BLaER1 (cell line): ENCODE data around the gene SERPINB1.
"Not testable (repeated sequence)": the region's sequence is repeated elsewhere in the genome, so short reads cannot be mapped to it uniquely, and the experiment has no call there.

Source experiments
- H3K27ac ChIP-seq: shearing (Covaris generic); formaldehyde crosslinking; 2 replicates; pipeline ENCODE4 v1.8.1; 2022
- H3K27me3 ChIP-seq: shearing (Covaris generic); formaldehyde crosslinking; 2 replicates; pipeline ENCODE4 v1.8.1; 2022
- H3K36me3 ChIP-seq: shearing (Covaris generic); formaldehyde crosslinking; 2 replicates; pipeline ENCODE4 v1.8.1; 2022
- H3K4me1 ChIP-seq: shearing (Covaris generic); formaldehyde crosslinking; 2 replicates; pipeline ENCODE4 v1.8.1; 2022
- H3K4me2 ChIP-seq: shearing (Covaris generic); formaldehyde crosslinking; 2 replicates; pipeline ENCODE4 v1.8.1; 2022
- H3K4me3 ChIP-seq: shearing (Covaris generic); formaldehyde crosslinking; 2 replicates; pipeline ENCODE4 v1.8.1; 2022
- H3K9ac ChIP-seq: shearing (Covaris generic); formaldehyde crosslinking; 2 replicates; pipeline ENCODE4 v1.8.1; 2022
- H3K9me3 ChIP-seq: shearing (Covaris generic); formaldehyde crosslinking; 2 replicates; pipeline ENCODE4 v1.8.1; 2022
- H4K20me1 ChIP-seq: shearing (Covaris generic); formaldehyde crosslinking; 2 replicates; pipeline ENCODE4 v1.8.1; 2022
- Cebpa-rat ChIP-seq: shearing (Covaris generic); IDR thresholded peaks from 2 replicates; pipeline ENCODE4 v1.8.1; 2022

The SERPINB1 gene

GRCh38 chr6:2841264-2842138 lies at the start of gene SERPINB1:
Gene SERPINB1, minus strand, starts transcription at chr6:2841863. Its CDS starts 1,277 bp downstream, at chr6:2840586.
- H3K9ac ChIP-seq = peak within 1 kb of the TSS; percentile 51
- peaks cover 17% of the 10 kb centered on the region for H4K20me1 ChIP-seq
- peak within 1 kb of the TSS; percentile 65 for H3K4me3 ChIP-seq
- H3K27ac ChIP-seq = peak within 1 kb of the TSS; percentile 66
- H3K4me1 ChIP-seq = peaks cover 37% of the 10 kb centered on the region
- peaks cover 3% of the 10 kb centered on the region; the same call in 1 of the 2 replicates for H3K9me3 ChIP-seq
- H3K27me3 ChIP-seq = peaks cover 62% of the 10 kb centered on the region
- peak; percentile 53; the same call in 1 of the 2 replicates for TF ChIP-seq Cebpa-rat
- peak within 1 kb of the TSS; percentile 81 for H3K4me2 ChIP-seq
- peaks cover 4% of the 10 kb centered on the region; the same call in 1 of the 2 replicates for H3K36me3 ChIP-seq

DNA sequence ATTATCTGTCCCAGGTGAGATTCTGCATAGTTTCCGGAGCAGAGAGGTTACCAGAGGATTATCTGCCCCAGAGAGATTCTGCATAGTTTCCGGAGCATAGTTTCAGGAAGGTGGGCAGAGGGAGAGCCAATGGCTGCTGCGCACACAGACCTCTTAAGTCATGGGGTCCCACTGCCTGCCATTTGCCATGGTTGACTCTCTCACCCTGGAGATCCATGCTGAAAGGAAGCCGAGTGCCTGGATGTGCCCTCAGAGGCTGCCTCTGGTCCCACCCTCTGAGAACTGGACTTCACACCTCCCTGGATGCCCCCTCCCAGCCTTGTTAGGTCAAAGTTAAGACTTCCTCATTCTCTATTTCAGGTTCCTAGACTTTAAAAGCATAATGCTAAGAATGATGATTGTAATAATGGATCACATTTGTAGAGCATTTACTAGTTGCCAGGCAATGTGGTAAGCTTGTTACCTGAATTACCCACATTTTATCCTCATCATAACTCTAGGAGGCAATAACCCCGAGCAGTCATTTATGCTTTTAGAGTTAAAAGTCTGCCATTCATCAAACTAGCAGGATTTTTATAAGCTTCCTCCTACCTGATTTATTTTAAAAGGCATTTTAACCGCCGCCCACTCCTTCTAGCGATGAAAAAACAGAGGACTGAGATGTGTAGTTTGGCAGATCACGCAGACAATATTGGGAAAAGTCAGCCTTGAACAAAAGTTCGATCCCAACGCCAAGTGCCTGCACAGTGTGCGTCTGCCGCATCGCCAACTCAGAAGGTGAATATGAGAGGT lies 49.5 kb upstream of the SERPINB1 start:
- peak overlapping the region; percentile 73 for H3K27ac ChIP-seq
- peaks cover 48% of the 10 kb centered on the region for H3K4me1 ChIP-seq
- H3K4me3 ChIP-seq = peak overlapping the region; percentile 63
- H3K9me3 ChIP-seq = peaks cover 18% of the 10 kb centered on the region
- peaks cover 20% of the 10 kb centered on the region for H3K36me3 ChIP-seq
- TF ChIP-seq Cebpa-rat = no peak
- H4K20me1 ChIP-seq = no peaks in the 10 kb centered on the region
- H3K27me3 ChIP-seq = no peaks in the 10 kb centered on the region
- peak overlapping the region; percentile 84 for H3K4me2 ChIP-seq
- peak overlapping the region; percentile 56 for H3K9ac ChIP-seq

DNA sequence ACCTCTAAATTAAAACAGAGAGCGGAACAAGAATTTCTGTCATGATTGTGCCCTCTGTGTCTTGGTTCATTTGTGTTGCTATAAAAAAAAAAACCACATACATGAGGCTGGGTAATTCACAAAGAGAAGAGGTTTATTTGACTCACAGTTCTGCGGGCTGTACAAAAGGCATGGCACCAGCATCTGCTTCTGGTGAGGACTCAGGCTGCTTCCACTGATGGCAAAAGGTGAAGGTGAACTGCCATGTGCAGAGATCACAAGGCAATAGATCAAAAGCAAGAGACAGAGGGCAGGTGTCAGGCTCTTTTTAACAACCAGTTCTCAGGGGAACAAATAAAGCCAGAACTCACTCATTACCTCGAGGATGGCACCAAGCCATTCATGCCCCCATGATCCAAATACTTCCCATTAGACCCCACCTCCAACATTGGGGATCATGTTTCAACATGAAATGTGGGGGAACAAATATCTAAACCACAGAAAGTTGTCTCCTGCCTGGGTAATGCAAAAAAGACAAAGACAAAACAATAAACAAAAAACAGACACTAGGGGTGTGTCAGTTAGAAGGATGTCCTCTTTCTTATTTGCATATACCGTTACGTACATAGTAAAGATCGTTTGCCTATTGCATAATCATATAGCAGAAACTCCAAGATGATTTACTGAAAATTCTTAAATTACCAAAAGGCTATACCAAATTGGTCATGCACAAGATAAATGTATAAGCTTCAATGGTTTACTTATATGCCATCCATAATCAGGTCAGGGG lies 44.5 kb upstream of the SERPINB1 start:
- H3K9ac ChIP-seq = no peak overlapping the region
- peaks cover 16% of the 10 kb centered on the region for H3K36me3 ChIP-seq
- H3K4me2 ChIP-seq = no peak overlapping the region
- no peak overlapping the region for H3K27ac ChIP-seq
- peaks cover 18% of the 10 kb centered on the region for H3K9me3 ChIP-seq
- no peaks in the 10 kb centered on the region for H3K27me3 ChIP-seq
- H3K4me1 ChIP-seq = peaks cover 45% of the 10 kb centered on the region
- no peak overlapping the region for H3K4me3 ChIP-seq
- H4K20me1 ChIP-seq = no peaks in the 10 kb centered on the region
- TF ChIP-seq Cebpa-rat = no peak

GRCh38 chr6:2884804-2885203 lies 43.1 kb upstream of the SERPINB1 start:
- Histone ChIP-seq H4K20me1 (no peaks in the 10 kb centered on the region), H3K9me3 (peaks cover 11% of the 10 kb centered on the region), H3K4me2 (peak overlapping the region; percentile 31; the same call in 1 of the 2 replicates), H3K27me3 (no peaks in the 10 kb centered on the region), H3K27ac (no peak overlapping the region), H3K9ac (no peak overlapping the region), H3K36me3 (peaks cover 7% of the 10 kb centered on the region), H3K4me3 (no peak overlapping the region), H3K4me1 (peaks cover 45% of the 10 kb centered on the region)
- TF ChIP-seq Cebpa-rat = no peak

GRCh38 chr6:2883673-2884072 lies 42.0 kb upstream of the SERPINB1 start:
- Histone ChIP-seq H3K4me2 (no peak overlapping the region), H4K20me1 (no peaks in the 10 kb centered on the region), H3K9ac (no peak overlapping the region), H3K9me3 (no peaks in the 10 kb centered on the region; the same call in 1 of the 2 replicates), H3K27ac (no peak overlapping the region), H3K27me3 (no peaks in the 10 kb centered on the region), H3K36me3 (no peaks in the 10 kb centered on the region), H3K4me1 (peaks cover 49% of the 10 kb centered on the region), H3K4me3 (no peak overlapping the region)
- TF ChIP-seq Cebpa-rat = no peak

DNA sequence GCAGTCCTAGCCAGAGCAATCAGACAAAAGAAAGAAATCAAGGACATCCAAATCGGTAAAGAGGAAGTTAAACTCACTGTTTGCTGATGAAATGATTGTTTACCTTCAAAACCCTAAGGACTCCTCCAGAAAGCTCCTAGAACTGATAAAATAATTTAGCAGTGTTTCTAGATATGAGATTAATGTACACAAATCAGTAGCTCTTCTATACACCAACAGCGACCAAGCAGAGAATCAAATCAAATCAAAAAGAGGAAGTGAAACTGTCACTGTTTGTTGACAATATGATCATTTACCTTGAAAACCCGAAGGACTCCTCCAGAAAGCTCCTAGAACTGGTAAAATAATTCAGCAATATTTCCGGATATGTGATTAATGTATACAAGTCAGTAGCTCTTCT lies 39.8 kb upstream of the SERPINB1 start:
- peaks cover 71% of the 10 kb centered on the region for H3K4me1 ChIP-seq
- H3K27ac ChIP-seq = no peak overlapping the region
- H3K4me2 ChIP-seq = peak overlapping the region; percentile 63

GRCh38 chr6:2880156-2880555 lies 38.5 kb upstream of the SERPINB1 start:
- H3K4me1 ChIP-seq = peaks cover 73% of the 10 kb centered on the region
- H3K9ac ChIP-seq, H3K4me3 ChIP-seq, H3K9me3 ChIP-seq, H3K27me3 ChIP-seq, H4K20me1 ChIP-seq, H3K36me3 ChIP-seq, H3K27ac ChIP-seq: not testable (repeated sequence)
- H3K4me2 ChIP-seq = peak overlapping the region; percentile 63

More for the DNA sequence above, 39.8 kb upstream of the SERPINB1 start:
- no peak for TF ChIP-seq Cebpa-rat
- no peaks in the 10 kb centered on the region for H3K36me3 ChIP-seq
- no peak overlapping the region for H3K9ac ChIP-seq
- H3K9me3 ChIP-seq = no peaks in the 10 kb centered on the region; the same call in 1 of the 2 replicates
- no peak overlapping the region; the same call in 1 of the 2 replicates for H3K4me3 ChIP-seq
- H3K27me3 ChIP-seq = no peaks in the 10 kb centered on the region
- H4K20me1 ChIP-seq = no peaks in the 10 kb centered on the region

DNA sequence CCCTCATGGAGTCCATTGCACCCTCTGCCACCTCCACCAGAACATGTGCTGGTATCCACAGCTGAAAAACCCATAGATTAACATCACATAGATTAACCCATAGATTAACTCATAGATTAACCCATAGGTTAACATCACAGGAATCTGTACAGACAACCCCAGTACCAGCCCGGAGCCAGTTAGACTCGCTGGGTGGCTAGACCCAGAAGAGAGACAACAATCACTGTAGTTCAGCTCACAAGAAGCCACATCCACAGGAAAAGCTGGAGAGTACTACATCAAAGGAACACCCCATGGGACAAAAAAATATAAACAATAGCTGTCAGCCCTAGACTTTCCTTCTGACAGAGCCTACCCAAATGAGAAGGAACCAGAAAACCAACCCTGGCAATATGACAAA lies 36.3 kb upstream of the SERPINB1 start:
- Histone ChIP-seq H3K4me3 (0 out of 2 replicates have a peak overlapping the region, but pooled peaks have one; percentile 19), H4K20me1 (no peaks in the 10 kb centered on the region), H3K27ac (0 out of 2 replicates have a peak overlapping the region, but pooled peaks have one; percentile 13), H3K4me1 (peaks cover 71% of the 10 kb centered on the region), H3K9ac (no peak overlapping the region), H3K9me3 (no peaks in the 10 kb centered on the region; the same call in 1 of the 2 replicates), H3K4me2 (peak overlapping the region; percentile 97), H3K36me3 (no peaks in the 10 kb centered on the region), H3K27me3 (peaks cover 9% of the 10 kb centered on the region; the same call in 1 of the 2 replicates)
- no peak for TF ChIP-seq Cebpa-rat
